Measurements from ENCODE around the gene TMOD4.

Gene TMOD4

DNA sequence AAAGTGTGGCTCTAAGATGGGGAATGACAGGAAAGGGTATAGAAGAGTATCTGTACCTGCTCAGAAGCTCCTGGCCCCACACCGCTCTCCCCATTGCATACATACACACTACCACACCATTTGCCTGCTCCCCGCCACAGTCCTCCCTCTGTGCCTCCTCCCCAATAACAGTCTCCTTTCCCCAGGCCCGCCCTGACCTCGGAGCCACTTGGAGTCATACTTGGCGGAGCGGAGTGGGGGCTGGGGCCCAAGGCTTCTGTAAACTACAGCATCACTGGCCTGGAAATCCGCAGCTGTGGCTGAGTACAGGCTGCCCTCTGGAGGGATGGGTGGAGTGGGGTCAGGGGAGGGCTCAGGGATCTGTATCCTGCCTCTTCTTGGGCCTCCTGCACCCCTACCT, 38.0 kb downstream of the TMOD4 start:
- DNase-seq = no peak

DNA sequence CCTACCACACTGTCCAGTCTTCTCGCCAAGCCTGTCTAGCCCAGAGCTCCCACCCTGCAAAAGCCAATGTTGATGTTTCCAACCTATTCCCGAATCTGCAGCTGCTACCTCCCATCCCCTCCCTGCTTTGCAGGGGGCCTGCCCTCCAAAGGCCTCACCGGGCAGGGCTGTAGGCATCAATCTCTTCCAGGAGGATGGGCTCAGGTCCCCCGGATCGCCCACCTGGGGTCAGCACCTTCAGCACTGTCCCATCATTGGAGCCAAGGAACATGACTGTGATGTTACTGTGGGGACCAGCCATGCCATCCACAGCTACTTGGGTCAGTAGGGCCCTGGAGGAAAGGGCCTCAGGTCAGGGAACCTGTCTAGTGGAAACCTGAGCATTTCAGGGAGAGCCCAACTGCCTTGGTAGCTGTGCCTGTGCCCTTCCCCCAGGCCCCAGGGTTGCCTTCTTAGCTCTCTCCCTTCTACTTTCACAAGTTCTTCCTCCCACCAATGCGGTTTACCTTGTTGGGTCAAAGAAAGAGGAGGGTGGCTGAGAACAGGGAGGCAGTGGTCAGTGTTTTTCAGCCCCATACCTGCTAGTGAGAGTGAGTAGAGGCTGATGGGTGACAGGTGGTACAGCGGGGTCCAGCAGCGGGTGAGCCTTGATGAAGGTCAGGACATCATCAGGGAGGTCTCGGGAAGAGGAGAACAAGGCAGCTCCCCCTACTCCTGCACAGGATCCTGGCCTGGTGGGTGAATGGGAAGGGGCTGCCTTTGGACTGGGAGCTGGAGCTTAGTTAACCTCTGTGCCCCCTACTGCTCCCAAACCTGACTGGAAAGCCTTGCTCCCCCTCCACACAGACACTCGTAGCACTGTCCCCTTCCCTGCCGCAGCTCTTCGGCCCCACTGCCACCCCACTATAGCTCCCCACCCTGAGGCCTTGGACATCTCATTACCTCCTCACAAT, 40.1 kb downstream of the TMOD4 start:
- no peak for DNase-seq

DNA sequence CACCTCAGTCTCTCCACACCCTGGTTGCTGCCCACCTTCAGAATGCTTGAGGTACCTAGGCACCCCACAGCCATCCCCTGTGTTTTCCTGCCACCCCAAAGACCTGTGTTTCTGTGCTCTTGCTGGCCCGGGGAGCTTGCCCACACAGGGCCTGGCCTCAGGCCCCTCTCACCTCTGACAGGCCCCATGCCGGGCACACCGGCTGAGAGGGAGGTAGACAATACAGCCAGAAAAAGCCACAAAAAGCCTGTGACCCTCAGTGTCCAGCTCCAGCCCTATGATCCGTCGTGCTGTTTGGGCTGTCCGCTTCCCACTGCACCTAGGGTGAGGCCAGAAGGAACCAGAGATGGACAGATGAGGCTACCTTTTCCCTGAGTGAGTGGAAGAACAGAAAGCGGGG, 40.8 kb downstream of the TMOD4 start:
- no peak for DNase-seq

DNA sequence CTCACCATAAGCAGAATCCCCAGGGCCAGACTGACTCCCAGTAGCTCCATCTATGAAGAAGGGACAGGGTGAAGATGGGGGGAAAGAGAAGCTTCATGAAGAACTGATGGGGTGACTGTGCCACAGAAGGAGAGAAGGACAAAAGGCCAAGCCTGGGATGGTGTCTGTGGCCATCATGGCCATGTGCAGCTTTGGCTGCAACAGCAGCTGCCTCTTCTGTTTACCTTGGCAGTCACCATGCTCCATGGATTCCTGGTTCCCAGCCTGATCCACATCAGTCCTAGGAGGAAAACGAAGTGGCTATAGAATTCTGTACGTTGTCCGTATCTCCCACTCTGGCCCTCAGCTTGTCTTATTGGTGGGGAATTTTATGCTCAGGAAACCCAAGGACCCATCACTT, 41.4 kb downstream of the TMOD4 start:
- no peak for DNase-seq

DNA sequence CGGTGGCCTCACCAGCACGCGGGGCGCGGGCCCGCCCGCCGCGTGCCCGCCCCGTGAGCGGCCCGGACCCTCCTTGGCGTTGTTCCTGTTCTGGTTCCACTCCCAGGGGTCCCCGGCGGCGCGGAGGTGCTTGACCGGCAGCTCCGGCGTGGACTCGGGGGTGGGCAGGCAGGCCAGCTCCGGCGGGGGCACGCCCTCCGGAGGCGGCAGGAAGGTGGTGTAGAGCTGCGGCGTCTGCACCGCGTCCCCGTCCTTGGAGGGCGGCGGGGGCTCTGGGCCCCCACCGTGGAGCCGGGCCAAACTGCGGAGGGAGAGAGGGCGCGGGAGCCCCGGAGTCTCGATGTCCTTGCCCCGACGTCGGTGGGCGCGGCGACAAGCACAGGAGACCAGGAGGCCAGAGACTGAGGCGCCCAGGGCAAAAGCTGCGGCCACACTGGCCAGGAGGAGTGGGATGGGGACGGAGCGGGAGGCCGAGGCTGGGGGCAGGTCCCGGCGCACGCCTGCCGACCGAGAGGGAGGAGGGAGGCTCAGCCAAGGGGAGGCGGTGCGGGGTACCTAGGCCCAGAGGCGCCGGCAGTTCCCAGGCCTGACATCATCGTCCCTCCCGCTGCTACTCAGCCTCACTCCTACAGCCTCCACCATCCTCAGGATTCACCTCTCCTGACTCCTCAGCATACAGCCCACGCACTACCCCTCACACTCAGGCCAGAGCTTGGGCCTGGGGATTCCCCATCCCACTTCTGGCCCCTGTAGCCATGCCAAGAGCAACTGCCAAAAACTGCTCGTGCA, 42.6 kb downstream of the TMOD4 start:
- DNase-seq = no peak

DNA sequence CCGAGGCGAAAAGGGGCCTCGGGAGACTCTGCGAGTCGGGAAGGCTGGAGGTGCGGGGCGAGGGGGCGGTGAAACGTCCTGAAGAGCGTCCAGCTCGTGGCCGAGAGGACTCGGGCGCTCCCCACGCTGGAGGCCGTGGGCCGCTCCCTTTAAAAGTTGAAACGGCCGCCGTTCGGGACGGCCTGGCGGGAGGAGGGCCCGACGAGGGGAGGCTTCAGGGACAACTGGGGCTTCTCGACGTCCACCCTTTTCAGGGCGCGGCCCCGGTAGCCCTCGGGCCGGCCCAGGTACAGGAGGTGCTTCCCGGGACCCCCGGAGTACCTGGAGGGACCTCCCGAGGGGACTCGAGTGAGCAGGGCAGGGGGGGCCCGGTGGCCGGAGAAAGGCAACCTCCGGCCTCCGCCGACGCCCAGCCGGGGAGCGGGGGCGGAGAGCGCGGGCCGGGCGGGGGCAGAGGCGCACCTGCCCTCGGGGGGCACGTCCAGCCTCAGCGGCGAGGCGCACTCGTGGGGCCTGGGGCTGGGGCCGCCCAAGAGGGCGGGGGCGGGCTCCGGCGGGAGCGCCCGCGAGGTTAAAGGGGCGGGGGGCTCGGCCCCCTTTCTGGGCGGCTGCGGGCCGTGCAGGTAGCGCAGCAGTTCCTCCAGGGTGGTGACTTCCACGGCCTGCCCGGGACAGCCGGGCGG, 43.3 kb downstream of the TMOD4 start:
- DNase-seq = no peak

GRCh38 chr1:151131701-151132334, 44.0 kb downstream of the TMOD4 start:
- no peak for DNase-seq

DNA sequence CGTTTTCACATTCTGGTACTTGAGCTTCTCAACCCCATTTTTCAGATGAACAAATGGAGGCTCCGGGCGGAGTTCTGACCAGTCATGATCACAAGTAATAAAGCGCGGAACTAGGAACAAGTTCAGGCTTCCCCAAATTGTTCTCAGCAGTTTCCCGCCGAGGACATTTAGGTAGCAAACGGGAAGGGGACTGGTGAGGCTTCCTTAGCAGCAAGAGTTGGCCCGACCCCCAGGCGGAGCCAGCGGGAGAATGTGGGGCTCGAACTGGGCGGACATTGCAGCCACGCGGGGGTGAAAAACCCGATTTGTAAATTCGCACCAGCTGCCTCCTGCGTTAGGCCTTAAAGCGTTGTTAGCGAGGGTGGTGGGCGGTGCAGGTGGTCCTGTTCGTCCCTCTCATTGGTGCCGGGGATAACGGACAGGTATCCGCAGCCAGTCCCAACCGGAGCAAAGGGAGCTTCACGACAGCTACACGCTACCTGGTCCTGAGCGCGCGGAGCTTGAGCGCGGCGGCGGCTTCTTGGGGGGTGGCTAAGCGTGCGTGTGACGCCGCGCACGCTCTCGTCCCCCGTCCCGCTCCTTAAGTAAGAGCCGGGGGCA, 44.7 kb downstream of the TMOD4 start:
- DNase-seq = no peak

GRCh38 chr1:151128800-151129199, 47.0 kb downstream of the TMOD4 start:
- DNase-seq = no peak

DNA sequence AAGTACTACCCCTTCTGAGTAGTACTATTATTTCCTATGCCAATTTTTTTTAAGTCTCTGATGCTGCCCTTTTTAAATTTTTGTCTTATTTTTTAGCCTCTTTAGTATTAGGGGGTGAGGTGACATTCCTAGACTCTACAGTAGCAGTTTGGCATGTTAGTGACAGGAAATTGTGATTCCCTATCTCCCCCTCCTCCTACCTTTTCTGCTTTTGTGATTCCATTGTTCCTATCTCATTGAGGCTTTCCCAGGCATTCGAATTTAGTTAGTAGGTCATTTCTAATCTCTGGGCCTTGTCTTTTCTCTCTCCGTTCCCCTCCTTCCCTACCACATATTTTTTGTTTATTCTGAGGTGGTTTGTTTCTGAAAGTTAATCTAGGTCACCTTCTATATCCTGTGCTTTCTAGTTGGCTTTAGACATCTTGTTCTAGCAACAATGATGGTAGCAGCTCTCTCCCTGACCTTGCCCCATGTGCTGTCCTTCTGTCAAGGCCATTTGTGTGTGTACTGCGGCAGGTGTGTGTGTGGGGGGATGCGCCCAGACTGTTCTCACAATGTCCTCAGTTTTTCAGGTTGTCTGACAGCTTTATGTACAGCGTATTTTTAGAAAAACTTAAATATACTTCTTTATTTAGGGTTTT, 50.9 kb downstream of the TMOD4 start:
- no peak for DNase-seq

All from SIG-M5 (cell line).